ENCODE measurements around the gene JAM3.

Gene JAM3

DNA sequence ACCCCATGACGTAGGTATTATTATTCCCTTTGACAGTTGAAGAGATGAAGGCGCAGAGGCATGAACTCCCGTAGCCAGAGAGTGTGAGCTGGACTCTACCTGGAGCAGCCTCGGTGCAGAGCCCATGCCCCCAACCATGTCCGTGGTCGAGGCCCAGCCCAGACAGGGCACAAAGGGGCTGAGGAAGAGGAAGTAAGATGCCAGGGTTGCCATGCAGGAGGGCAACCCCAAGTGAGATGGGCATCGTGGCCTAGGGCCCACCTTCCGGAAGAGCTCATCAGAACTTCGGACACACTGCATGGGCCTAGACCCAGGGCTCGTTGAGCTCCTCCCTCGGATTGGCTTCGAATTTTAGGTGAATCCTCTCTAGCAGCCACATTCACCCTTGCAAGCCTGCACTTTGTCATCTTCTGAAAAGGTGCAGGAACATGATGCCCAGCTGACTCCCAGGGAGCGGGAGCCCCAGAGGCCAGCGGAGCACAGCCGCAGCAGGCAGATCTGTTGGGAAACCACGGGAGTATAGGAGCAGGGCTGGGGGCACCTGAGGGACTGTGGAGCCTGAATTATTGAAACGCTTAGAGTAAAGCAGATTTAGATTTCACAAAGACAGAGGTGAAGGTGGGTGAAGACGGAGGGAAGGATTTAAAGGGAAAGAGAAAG is 29.0 kb upstream of the JAM3 start:
- DNase-seq, result no peak
- 89% methylated on average over 18 of the region's 18 CpGs for WGBS (ENCODE audit: insufficient coverage)
- peaks cover 0 to 24% (median 18%) of the 10 kb centered on the region in 4 experiments for H3K4me1 ChIP-seq (ENCODE audit: control extremely low read depth in 1 of 4, control insufficient read depth in 4 of 4, insufficient read depth in 4 of 4, low read length in 3 of 4)
- POLR2A ChIA-PET, result no interaction called here
- H3K27ac ChIP-seq (ENCODE audit: insufficient read depth in 1 of 2, low read depth in 1 of 2, low read length in 2 of 2, poor library complexity in 1 of 2, severe bottlenecking in 2 of 2), result no peak overlapping the region
- no peaks in the 10 kb centered on the region for H3K9me3 ChIP-seq (ENCODE audit: control extremely low read depth in 1 of 5, control insufficient read depth in 4 of 5, insufficient read depth in 2 of 5, low read depth in 1 of 5, low read length in 4 of 5)
- H3K4me3 ChIP-seq (ENCODE audit: control insufficient read depth in 1 of 7, extremely low read depth in 1 of 7, insufficient read depth in 4 of 7, low read depth in 2 of 7, low read length in 6 of 7), result no peak overlapping the region
- CTCF ChIA-PET, result interaction anchor here (1.1 to 2.7 kb wide), 4 partner anchors 10 to 100 kb away, joined by 4 to 8 read pairs (median 4); no protein-coding TSS in a partner anchor
- H3K36me3 ChIP-seq (ENCODE audit: control insufficient read depth in 4 of 4, insufficient read depth in 4 of 4, low read length in 3 of 4), result no peaks in the 10 kb centered on the region
- H3K27me3 ChIP-seq (replicated peaks in 2 of 5; ENCODE audit: control insufficient read depth in 4 of 5, insufficient read depth in 5 of 5, low read length in 4 of 5), result peaks cover 0 to 4% (median 0%) of the 10 kb centered on the region in 5 experiments

GRCh38 chr11:134040386-134041302 is 28.2 kb upstream of the JAM3 start:
- no peaks in the 10 kb centered on the region for H3K36me3 ChIP-seq (ENCODE audit: control insufficient read depth in 4 of 4, insufficient read depth in 4 of 4, low read length in 3 of 4)
- DNase-seq, result no peak
- H3K9me3 ChIP-seq (ENCODE audit: control extremely low read depth in 1 of 5, control insufficient read depth in 4 of 5, insufficient read depth in 2 of 5, low read depth in 1 of 5, low read length in 4 of 5), result no peaks in the 10 kb centered on the region
- POLR2A ChIA-PET, result no interaction called here
- H3K4me3 ChIP-seq (ENCODE audit: control insufficient read depth in 1 of 7, extremely low read depth in 1 of 7, insufficient read depth in 4 of 7, low read depth in 2 of 7, low read length in 6 of 7), result no peak overlapping the region
- H3K27me3 ChIP-seq (replicated peaks in 2 of 5; ENCODE audit: control insufficient read depth in 4 of 5, insufficient read depth in 5 of 5, low read length in 4 of 5), result peaks cover 0 to 4% (median 0%) of the 10 kb centered on the region in 5 experiments
- H3K27ac ChIP-seq (ENCODE audit: insufficient read depth in 1 of 2, low read depth in 1 of 2, low read length in 2 of 2, poor library complexity in 1 of 2, severe bottlenecking in 2 of 2), result no peak overlapping the region
- CTCF ChIA-PET, result interaction anchor here (0.7 to 2.7 kb wide), 7 partner anchors 8 to 99 kb away, joined by 3 to 8 read pairs (median 4); no protein-coding TSS in a partner anchor
- WGBS (ENCODE audit: insufficient coverage), result 96% methylated on average over 17 of the region's 20 CpGs
- H3K4me1 ChIP-seq (ENCODE audit: control extremely low read depth in 1 of 4, control insufficient read depth in 4 of 4, insufficient read depth in 4 of 4, low read length in 3 of 4), result peaks cover 0 to 24% (median 15%) of the 10 kb centered on the region in 4 experiments

DNA sequence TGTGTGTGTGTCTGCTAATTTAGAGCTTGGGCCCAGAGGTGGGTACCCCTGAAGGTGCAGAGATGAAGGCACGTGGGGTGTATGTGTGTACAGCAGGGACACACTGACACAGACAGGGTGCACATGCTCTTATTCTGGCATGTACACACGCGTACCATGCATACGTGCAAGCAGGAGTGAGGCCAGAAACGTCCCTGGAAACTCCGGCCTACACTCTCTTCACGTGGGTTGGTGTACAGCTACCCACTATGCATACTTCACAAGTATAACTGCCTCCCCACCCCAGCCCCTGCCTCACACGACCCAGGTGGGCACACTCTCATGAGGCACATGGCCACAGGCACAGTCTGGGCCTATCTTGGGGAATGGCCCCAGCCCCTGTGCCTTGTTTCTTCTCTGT is 27.5 kb upstream of the JAM3 start:
- Histone ChIP-seq H3K4me3 (ENCODE audit: control insufficient read depth in 1 of 7, extremely low read depth in 1 of 7, insufficient read depth in 4 of 7, low read depth in 2 of 7, low read length in 6 of 7) (no peak overlapping the region), H3K4me1 (ENCODE audit: control extremely low read depth in 1 of 4, control insufficient read depth in 4 of 4, insufficient read depth in 4 of 4, low read length in 3 of 4) (peaks cover 0 to 24% (median 13%) of the 10 kb centered on the region in 4 experiments), H3K36me3 (ENCODE audit: control insufficient read depth in 4 of 4, insufficient read depth in 4 of 4, low read length in 3 of 4) (no peaks in the 10 kb centered on the region), H3K27ac (ENCODE audit: insufficient read depth in 1 of 2, low read depth in 1 of 2, low read length in 2 of 2, poor library complexity in 1 of 2, severe bottlenecking in 2 of 2) (no peak overlapping the region), H3K27me3 (replicated peaks in 2 of 5; ENCODE audit: control insufficient read depth in 4 of 5, insufficient read depth in 5 of 5, low read length in 4 of 5) (peaks cover 0 to 2% (median 0%) of the 10 kb centered on the region in 5 experiments), H3K9me3 (ENCODE audit: control extremely low read depth in 1 of 5, control insufficient read depth in 4 of 5, insufficient read depth in 2 of 5, low read depth in 1 of 5, low read length in 4 of 5) (no peaks in the 10 kb centered on the region)
- POLR2A ChIA-PET, result no interaction called here
- CTCF ChIA-PET, result interaction anchor here (1.2 to 2.7 kb wide), 6 partner anchors 9 to 98 kb away, joined by 3 to 8 read pairs (median 4); no protein-coding TSS in a partner anchor
- no peak for DNase-seq
- WGBS (ENCODE audit: insufficient coverage), result 100% methylated on average over 5 of the region's 8 CpGs

DNA sequence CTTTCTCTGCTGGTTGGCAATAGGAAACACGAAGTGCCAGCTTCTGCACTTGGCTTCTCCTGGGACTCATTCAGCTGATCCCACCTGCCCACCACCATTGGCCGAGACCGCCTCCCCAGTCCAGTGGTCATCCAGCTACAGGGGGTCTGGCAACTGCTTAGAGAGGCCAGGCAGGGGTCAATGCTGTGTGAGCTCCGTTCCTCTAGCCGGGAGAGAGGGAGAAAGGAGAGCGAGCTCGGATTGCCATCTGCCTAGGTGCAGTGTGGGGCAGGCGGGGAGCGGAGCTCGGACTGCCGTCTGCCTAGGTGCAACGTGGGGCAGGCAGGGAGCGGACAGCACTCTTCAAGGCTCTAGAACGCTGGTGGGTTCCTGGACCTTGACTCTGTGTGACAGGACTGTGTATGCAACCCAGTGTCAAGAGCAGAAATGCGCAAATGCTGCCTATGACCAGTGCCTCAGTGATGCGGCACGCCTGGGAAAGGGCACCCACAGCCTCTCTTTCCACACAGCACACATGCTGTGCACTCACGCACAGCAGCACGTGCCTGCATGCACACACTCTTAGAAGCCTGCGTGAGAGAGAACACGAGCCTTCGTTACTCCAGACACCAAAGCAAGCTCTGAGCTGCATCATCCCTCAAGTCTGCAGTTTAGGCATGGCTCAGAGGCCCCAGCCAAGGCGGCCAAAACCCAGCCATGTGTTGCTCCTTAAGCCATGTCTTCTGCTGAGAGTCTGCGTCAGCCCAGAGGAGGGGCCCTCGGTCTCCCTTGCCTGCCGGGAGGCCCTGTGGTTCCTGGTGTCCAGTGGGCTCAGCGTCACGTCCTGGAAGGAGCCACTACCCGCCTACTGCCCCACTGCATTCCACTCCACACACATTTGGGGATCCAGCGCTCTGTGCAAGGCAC is 26.8 kb upstream of the JAM3 start:
- H3K36me3 ChIP-seq (ENCODE audit: control insufficient read depth in 4 of 4, insufficient read depth in 4 of 4, low read length in 3 of 4), result no peaks in the 10 kb centered on the region
- H3K4me1 ChIP-seq (ENCODE audit: control extremely low read depth in 1 of 4, control insufficient read depth in 4 of 4, insufficient read depth in 4 of 4, low read length in 3 of 4), result peaks cover 0 to 21% (median 11%) of the 10 kb centered on the region in 4 experiments
- WGBS (ENCODE audit: insufficient coverage), result 96% methylated on average over 24 of the region's 30 CpGs
- no peak for DNase-seq
- H3K4me3 ChIP-seq (ENCODE audit: control insufficient read depth in 1 of 7, extremely low read depth in 1 of 7, insufficient read depth in 4 of 7, low read depth in 2 of 7, low read length in 6 of 7), result no peak overlapping the region
- H3K9me3 ChIP-seq (ENCODE audit: control extremely low read depth in 1 of 5, control insufficient read depth in 4 of 5, insufficient read depth in 2 of 5, low read depth in 1 of 5, low read length in 4 of 5), result no peaks in the 10 kb centered on the region
- H3K27me3 ChIP-seq (replicated peaks in 2 of 5; ENCODE audit: control insufficient read depth in 4 of 5, insufficient read depth in 5 of 5, low read length in 4 of 5), result no peaks in the 10 kb centered on the region
- no peak overlapping the region for H3K27ac ChIP-seq (ENCODE audit: insufficient read depth in 1 of 2, low read depth in 1 of 2, low read length in 2 of 2, poor library complexity in 1 of 2, severe bottlenecking in 2 of 2)
- POLR2A ChIA-PET, result no interaction called here
- CTCF ChIA-PET, result interaction anchor here (1.2 to 2.7 kb wide), 5 partner anchors 8 to 98 kb away, joined by 3 to 8 read pairs (median 4); no protein-coding TSS in a partner anchor

DNA sequence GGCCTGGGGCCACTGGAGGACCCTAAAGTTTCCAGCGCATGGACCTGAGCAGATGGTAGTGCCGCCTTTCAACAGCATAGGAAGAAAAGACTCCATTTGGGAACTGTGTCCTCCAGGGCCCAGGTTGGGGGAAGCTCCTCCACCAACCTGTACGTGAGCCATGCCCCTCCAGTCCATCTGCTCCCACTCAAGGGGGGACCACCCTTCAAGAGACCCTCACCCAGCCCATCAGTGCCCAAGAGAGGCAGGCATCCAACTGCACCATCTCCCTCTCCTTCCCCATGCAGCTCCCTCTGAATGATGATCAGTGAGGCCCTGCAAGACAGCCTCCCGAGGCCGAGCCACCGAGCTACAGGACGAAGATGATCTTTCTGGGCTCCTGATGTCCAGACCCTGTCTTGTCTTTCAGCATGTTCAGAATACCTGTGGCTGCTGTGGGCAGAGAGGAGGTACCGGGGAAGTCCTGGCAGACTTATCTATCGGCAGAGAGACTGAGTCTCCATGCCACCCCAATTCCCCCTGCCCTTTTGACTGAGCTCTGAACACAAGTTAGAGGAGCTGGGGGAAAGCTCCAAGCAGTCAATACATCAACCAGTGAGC is 25.0 kb upstream of the JAM3 start:
- H3K4me1 ChIP-seq (ENCODE audit: control extremely low read depth in 1 of 4, control insufficient read depth in 4 of 4, insufficient read depth in 4 of 4, low read length in 3 of 4), result peaks cover 0 to 9% (median 0%) of the 10 kb centered on the region in 4 experiments
- CTCF ChIA-PET, result interaction anchor here (0.9 to 1.5 kb wide), 5 partner anchors 10 to 95 kb away, joined by 3 to 4 read pairs (median 3); no protein-coding TSS in a partner anchor
- H3K27ac ChIP-seq (ENCODE audit: insufficient read depth in 1 of 2, low read depth in 1 of 2, low read length in 2 of 2, poor library complexity in 1 of 2, severe bottlenecking in 2 of 2), result no peak overlapping the region
- no peak overlapping the region for H3K4me3 ChIP-seq (ENCODE audit: control insufficient read depth in 1 of 7, extremely low read depth in 1 of 7, insufficient read depth in 4 of 7, low read depth in 2 of 7, low read length in 6 of 7)
- no peaks in the 10 kb centered on the region for H3K36me3 ChIP-seq (ENCODE audit: control insufficient read depth in 4 of 4, insufficient read depth in 4 of 4, low read length in 3 of 4)
- POLR2A ChIA-PET, result no interaction called here
- 96% methylated on average over 8 of the region's 9 CpGs for WGBS (ENCODE audit: insufficient coverage)
- no peak for DNase-seq
- no peaks in the 10 kb centered on the region for H3K9me3 ChIP-seq (ENCODE audit: control extremely low read depth in 1 of 5, control insufficient read depth in 4 of 5, insufficient read depth in 2 of 5, low read depth in 1 of 5, low read length in 4 of 5)
- peaks cover 0 to 3% (median 0%) of the 10 kb centered on the region in 5 experiments for H3K27me3 ChIP-seq (replicated peaks in 2 of 5; ENCODE audit: control insufficient read depth in 4 of 5, insufficient read depth in 5 of 5, low read length in 4 of 5)

DNA sequence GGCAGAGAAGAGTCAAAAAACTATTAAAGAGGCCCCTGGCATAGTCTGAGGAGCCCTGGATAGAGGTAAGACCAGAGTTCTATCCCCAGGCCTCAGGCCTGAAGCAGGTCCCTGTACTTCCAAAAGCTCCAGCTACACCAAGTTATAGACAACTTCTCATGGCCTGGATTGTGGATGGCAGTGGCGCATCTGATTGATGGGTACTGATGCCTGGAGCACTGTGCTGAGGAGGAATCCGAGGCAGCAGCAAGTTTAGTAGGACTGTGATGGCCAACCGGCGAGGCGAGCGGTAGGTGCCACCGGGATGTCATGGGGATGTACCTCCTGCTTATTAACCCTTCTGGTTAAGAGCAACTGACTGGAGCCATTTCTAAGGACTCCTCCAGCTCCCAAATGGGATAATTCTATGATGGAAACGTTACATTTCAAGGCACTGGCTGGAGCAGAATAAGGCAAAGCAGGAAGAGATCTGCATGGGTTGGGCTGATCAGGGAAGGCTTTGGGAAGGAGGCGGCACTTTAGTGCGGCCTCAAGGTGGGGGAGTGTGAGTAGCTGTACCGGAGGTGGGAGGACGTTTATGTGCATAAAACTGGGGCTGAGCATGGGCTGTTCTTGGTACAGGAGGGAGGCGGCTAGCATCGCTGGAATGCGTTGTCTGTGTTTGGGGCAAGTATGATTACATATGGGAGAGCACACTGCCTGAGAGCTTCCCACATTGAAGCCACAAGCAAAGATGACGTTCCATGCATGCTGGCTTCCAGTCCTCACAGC is 24.2 kb upstream of the JAM3 start:
- H3K9me3 ChIP-seq (ENCODE audit: control extremely low read depth in 1 of 5, control insufficient read depth in 4 of 5, insufficient read depth in 2 of 5, low read depth in 1 of 5, low read length in 4 of 5), result no peaks in the 10 kb centered on the region
- no peak for DNase-seq
- ChIA-PET POLR2A (no interaction called here), CTCF (interaction anchor here (1.0 to 3.5 kb wide), 7 partner anchors 11 to 117 kb away, joined by 3 to 14 read pairs (median 3); no protein-coding TSS in a partner anchor)
- no peak overlapping the region for H3K27ac ChIP-seq (ENCODE audit: insufficient read depth in 1 of 2, low read depth in 1 of 2, low read length in 2 of 2, poor library complexity in 1 of 2, severe bottlenecking in 2 of 2)
- no peak overlapping the region for H3K4me3 ChIP-seq (ENCODE audit: control insufficient read depth in 1 of 7, extremely low read depth in 1 of 7, insufficient read depth in 4 of 7, low read depth in 2 of 7, low read length in 6 of 7)
- H3K36me3 ChIP-seq (ENCODE audit: control insufficient read depth in 4 of 4, insufficient read depth in 4 of 4, low read length in 3 of 4), result no peaks in the 10 kb centered on the region
- peaks cover 0 to 10% (median under 1%) of the 10 kb centered on the region in 5 experiments for H3K27me3 ChIP-seq (replicated peaks in 2 of 5; ENCODE audit: control insufficient read depth in 4 of 5, insufficient read depth in 5 of 5, low read length in 4 of 5)
- H3K4me1 ChIP-seq (ENCODE audit: control extremely low read depth in 1 of 4, control insufficient read depth in 4 of 4, insufficient read depth in 4 of 4, low read length in 3 of 4), result peaks cover 0 to under 1% (median 0%) of the 10 kb centered on the region in 4 experiments
- 97% methylated on average over 13 of the region's 16 CpGs for WGBS (ENCODE audit: insufficient coverage)

All from common myeloid progenitor, CD34-positive (primary cell).